ENCODE data around the gene GCLM. TPM values are rescaled to one million over a fixed set of nuclear protein-coding genes. Genes with fewer than 3 reads are reported as not detected.

GCLM gene
- total and polyA plus RNA-seq, 4 experiments from 2014 or later = 11.4 to 32.8 (median 24.4) TPM

DNA sequence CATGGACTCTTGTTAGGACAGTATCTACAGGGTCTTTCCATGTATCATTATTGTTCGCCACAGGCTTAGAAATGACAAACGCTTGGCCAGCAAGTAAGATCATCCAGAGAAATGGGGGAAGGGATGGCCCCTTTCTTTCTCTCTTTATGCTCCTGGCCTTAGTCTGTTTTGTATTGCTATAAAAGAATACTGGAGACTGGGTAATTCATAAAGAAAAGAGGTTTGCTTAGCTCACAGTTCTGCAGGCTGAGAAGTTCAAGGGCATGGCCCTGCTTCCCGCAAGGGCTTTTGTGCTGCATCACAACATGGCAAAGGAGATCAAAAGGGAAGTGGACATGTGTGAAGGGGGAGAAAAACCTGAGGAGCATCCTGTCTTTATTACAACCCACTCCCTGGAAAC is 71.3 kb downstream of the GCLM start:
- Mint-ChIP-seq H3K36me3 (peaks cover 5 to 18% of the 10 kb centered on the region in 2 donors), H3K9me3 (peaks cover 2 to 19% (median 16%) of the 10 kb centered on the region in 8 donors), H3K4me1 (no peaks in the 10 kb centered on the region), H3K27me3 (peaks cover 0 to 2% of the 10 kb centered on the region in 2 donors), H3K4me3 (no peak overlapping the region), H3K27ac (no peak overlapping the region)
- DNase-seq = no peak
- Histone ChIP-seq H3K27ac (ENCODE audit: low read depth, low read length) (no peak overlapping the region), H3K36me3 (ENCODE audit: insufficient read depth, low read length) (no peaks in the 10 kb centered on the region), H3K9me3 (ENCODE audit: control insufficient read depth in 1 of 2, low read length in 2 of 2) (no peaks in the 10 kb centered on the region), H3K4me3 (ENCODE audit: low read length in 2 of 2) (no peak overlapping the region), H3K27me3 (ENCODE audit: insufficient read depth, low read length) (no peaks in the 10 kb centered on the region), H3K4me1 (ENCODE audit: insufficient read depth, low read length) (no peaks in the 10 kb centered on the region)
- ChIA-PET CTCF (ENCODE audit: partially characterized antibody) (interaction anchor here (0.7 to 1.4 kb wide), 2 partner anchors 8 to 209 kb away, joined by 3 to 6 read pairs; no protein-coding TSS in a partner anchor), POLR2A (ENCODE audit: partially characterized antibody) (no interaction called here)
- intact Hi-C loops (cut with micrococcal nuclease) = no loop called here

Small RNA genes within 50 kb of the gene (microRNA-seq; reads per million reads assigned to microRNA genes)
- 9.3 reads per million, percentile 38 among the genes with 10 or more reads in this experiment for gene MIR760 (ENCODE audit: borderline microRNAs expressed, borderline number of aligned reads, borderline replicate concordance)

Other genes starting within 250 kb of the GCLM start
- 1 to 10 TPM; 1.0 to 1.2 TPM for gene BCAR3, start 227.6 kb downstream of the GCLM start, total RNA-seq
- gene BCAR3, start 227.6 kb downstream of the GCLM start, polyA plus RNA-seq = under 1 TPM; 0.39 to 0.49 TPM
- 10 to 100 TPM; 71.4 to 75.4 TPM for gene DNTTIP2, start 30.2 kb downstream of the GCLM start, total RNA-seq
- 10 to 100 TPM; 52.5 to 86.5 TPM for gene DNTTIP2, start 30.2 kb downstream of the GCLM start, polyA plus RNA-seq
- not detected for gene ABCA4, start 211.7 kb upstream of the GCLM start, total RNA-seq
- gene ABCA4, start 211.7 kb upstream of the GCLM start, polyA plus RNA-seq = not detected

All from CD4-positive, alpha-beta memory T cell (primary cell).